GM19463 (cell line): ENCODE data around the gene DSTN.

ENCODE experiments used
- ATAC-seq: cut with Tn5 transposase; IDR thresholded peaks from one replicate; pipeline ENCODE4 v1.9.1; 2021; ENCODE audit warnings: mild to moderate bottlenecking, moderate library complexity; ENCODE audit not compliant: unreplicated experiment

The DSTN gene

DNA sequence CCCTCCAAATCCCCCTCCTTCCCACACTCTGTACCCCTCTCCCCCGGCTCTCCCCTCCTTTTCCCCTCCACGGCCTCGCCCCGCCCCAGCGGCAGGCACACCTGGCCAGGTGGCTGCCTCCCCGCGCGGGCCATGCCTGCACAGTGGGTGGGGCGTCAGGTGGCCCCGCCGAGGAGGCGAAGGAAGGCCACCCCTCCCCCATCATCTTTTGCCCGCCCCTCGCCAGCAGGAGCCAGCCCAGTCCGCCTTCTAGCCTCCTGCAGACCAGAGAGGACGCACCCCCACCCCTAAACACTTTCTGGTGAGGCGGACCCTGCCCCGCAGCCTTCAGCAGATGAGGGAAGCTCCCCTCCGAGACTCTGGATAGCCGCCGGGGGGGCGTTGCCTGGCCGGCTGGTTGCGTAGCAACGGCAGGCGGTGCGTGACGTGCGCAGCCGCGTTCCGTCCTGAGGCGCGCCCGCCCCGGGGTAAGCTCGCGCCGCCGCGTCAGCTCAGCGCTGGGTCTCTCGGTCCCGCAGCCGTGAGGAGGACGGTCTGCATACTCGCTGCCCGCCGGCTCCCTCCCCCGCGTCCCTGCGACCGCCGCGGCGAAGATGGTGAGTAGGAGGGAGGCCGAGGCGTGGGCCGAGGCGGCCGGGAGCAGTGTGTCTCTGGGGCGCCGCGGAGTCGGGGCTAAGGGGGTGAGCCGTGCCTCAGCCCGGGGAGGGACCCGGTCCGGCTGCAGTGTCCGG, at the start of gene DSTN:
Gene DSTN (plus strand): TSS at position 460 of the 731 bp plus-strand sequence. CDS start 134 bp downstream, at position 594.
- peak; percentile 93 for ATAC-seq

DNA sequence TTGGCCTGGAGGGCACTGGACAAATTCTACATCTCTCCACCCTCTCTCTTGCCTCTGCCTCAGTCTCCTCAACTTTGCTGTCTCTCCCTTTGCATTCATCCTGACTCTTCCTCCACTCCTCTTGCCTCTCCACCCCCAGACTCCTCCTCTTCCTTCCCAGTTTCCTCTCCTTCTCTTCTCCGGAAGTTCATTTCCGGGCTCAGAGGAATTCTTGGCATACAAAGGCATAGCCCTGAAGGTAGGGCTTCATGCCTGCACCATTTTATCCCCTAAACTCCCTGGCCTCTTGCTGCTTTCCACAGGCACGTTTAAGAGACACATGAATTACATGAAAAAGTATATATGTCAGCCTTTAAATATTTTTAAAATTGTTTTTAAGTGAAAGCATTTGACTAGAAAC, 49.3 kb upstream of the DSTN start:
- no peak for ATAC-seq

GRCh38 chr20:17522528-17522927, 47.3 kb upstream of the DSTN start:
- no peak for ATAC-seq

DNA sequence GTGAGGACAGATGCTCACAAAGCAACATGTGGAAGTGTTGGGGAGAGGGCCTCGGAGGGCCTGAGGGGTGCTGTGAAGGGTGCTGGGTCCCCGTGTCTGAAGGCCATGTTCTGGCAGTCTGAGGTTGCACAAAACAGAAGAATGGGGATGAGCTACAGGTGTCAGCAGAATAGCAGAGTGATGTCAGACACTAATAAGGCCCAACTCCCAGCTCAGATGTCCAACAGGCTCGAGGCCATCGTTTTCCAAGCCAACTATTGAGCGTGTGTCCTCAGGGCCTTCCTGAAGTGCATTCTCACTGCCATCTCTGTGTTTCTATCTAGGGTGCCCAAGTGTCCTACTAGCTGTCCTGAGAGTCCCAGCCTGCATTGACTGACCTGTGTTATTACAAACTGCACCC, 46.5 kb upstream of the DSTN start:
- no peak for ATAC-seq

DNA sequence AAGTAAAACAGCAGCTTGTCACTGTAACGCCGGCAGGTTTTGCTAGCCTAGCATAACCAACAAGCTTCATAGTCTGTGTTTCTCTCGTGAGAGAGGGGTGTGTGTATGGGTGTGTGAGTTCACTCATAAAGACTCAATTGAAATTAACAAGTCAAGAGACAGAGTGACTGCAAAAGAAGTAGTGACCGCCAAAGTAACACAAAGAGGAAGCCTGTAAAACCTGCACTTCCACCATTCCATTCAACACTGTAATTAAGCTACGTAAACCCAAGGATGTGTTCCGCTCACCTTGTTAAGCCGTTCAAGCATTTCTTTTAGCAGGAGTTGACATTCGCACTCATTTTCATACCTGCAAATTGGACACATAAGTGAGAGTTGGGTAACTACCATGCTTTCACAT, 45.3 kb upstream of the DSTN start:
- no peak for ATAC-seq

GRCh38 chr20:17525132-17525531, 44.7 kb upstream of the DSTN start:
- ATAC-seq, result no peak

DNA sequence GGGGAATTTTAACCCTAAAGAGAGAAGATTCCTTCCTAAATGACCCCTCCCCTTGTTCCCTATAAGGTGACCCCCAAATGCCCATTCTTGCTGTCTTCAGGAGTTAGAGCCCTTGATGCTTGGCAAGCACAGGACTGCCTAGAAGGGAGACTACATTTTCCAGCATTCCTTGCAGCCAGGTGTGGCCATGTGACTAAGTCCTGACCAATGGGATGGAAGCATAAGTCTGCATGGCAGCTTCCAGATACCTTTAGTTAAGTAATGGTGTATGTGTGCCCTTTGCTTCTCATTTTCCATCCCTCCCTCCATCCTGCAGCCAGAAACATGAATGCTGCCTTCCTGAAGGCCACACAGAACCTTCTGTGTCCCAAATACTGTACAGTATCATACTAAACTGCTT, 44.2 kb upstream of the DSTN start:
- peak; percentile 58 for ATAC-seq

GRCh38 chr20:17529586-17529985, 40.3 kb upstream of the DSTN start:
- ATAC-seq, result no peak

- ATAC-seq, result no peak
These were observed 39.7 kb upstream of the DSTN start for GRCh38 chr20:17530153-17530552.

- ATAC-seq, result peak; percentile 58
These were observed 38.9 kb upstream of the DSTN start, which contains the start of gene BFSP1 for GRCh38 chr20:17530716-17531664. Gene BFSP1, minus strand, starts transcription at chr20:17531379. Its CDS starts 50 bp downstream, at chr20:17531329.

- no peak for ATAC-seq
These were observed 38.2 kb upstream of the DSTN start for GRCh38 chr20:17531665-17532025.

- no peak for ATAC-seq
These were observed 36.5 kb upstream of the DSTN start for GRCh38 chr20:17533396-17533795.

DNA sequence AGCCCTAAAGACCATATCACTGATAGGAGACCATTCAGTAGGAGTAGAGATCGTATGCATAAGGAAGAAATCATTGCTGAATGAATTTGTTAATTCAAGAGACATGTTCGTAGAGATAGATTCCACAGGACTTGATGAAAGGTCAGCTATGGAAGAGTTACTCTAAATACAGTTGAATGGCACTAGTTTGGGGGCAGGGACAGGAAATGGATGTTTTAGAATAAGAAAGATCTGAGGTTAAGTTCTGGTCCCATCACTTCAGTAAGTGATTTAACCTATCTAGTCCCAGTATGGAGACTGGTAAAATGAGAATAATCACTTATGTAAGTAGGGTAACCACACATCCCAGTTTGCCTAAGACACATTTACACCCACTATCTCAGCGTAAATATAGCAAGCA, 35.8 kb upstream of the DSTN start:
- ATAC-seq, result no peak

GRCh38 chr20:17536944-17537444, 32.9 kb upstream of the DSTN start:
- peak; percentile 69 for ATAC-seq

- ATAC-seq, result no peak
These were observed 31.9 kb upstream of the DSTN start for GRCh38 chr20:17537959-17538358.

DNA sequence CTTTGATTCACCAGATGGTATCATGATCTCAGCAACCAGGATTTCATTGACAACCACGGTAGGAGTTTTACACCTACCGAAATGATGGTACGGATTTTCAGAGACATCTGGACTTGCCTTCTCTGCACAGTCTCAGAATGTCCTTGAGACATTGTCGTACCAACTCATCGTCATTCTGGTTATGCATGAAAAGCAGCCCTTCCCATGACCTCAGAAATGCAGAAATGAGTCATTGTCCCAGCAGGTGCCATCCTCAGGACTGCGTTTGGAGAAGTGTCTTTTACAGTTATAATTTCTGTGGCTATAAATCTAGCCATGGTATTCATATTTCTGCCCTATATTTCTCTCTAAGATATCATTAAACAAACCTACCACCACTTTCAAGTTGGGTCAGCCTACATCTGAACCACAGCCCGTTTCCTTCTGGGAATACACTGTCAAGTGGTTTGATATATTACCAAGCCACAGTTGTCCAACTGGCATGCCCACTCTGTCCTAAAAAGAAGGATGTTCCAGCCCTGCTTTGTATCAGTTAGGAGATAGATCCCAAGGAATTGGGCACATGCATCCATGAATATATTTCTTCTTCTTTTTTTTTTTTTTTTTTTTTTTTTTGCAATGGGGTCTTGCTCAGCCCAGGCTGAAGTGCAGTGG, 31.2 kb upstream of the DSTN start:
- peak; percentile 92 for ATAC-seq

GRCh38 chr20:17541596-17541995, 28.3 kb upstream of the DSTN start:
- no peak for ATAC-seq

GRCh38 chr20:17541996-17542395, 27.9 kb upstream of the DSTN start:
- no peak for ATAC-seq

DNA sequence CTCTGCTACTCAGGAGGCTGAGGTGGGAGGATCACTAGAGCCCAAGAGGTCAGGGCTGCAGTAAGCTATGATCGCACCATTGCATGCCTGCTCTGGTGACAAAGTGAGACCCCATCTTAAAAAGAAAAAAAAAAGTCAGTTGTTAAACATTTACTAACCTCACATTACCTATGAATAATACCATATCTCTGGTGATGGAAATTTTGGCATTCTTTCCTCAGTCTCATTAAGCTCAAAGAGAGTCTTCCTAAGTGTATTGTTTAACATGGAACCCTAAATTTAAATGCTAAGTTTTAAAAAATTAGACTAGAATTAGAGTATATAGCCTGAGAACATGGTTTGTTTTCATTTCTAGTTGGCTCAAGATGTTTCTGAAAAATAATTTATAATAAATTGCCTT, 27.4 kb upstream of the DSTN start:
- ATAC-seq, result no peak

DNA sequence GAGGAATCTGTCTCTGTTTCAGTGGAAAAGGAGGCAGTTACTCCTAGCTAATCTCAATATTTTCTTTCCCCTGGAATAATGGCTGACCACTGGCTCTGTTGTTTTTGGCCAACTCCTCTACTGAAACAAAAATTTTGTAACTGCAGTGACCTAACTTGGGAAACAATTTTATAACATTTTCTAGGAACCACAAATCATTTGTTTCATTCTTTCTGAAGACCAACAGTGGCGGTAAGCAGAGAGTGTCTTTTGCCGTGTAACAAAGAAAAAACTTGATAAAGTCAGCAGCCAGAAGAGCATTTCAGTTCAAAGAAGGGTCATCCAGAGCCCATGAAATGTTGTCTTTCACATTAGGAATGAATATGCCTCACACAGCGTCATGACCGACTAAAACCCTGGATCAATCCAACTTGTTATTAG, 26.9 kb upstream of the DSTN start:
- no peak for ATAC-seq

DNA sequence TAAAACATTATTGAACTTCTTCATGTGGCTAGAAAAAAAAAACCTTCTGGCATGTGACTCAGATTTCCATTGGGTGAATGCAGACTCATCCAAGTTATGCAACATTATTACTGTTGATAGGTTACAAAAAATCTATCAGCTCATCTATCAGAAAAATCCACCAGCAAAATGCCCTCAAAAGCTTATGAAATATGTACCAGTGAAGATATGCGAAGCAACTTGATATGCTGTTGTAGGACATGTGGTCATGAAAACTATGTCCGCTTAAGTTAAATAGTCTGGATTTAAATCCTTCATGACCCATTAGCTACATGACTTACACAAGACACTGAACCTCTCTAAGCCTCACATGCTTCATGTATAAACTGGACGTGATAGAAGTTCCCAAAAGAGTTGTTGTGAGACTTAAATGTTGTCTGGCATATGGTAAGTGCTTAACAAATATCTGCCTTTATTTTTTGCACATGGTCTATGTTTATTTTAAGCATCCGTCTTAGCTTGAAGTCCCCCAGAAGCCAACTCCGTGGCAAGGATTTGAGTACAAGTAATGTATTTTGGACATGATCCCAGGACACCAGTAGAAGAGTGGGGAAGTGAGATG, 26.2 kb upstream of the DSTN start:
- ATAC-seq, result no peak
